Epithelial cell of proximal tubule (primary cell): ENCODE results near the gene GOLGA8T. TPM values are rescaled to one million over a fixed set of nuclear protein-coding genes. Genes with fewer than 3 reads are reported as not detected.
"Not testable (repeated sequence)": the region's sequence is repeated elsewhere in the genome, so short reads cannot be mapped to it uniquely, and the experiment has no call there.

Experiments used
- DNase-seq: peaks from one replicate; pipeline ENCODE4 v3.0.0-alpha.2; 2011; ENCODE audit warnings: low read depth
- H3K4me3 ChIP-seq: 2 replicates; pipeline ENCODE4 v1.5.1; 2011; ENCODE audit warnings: low read depth, mild to moderate bottlenecking, low read length
- total RNA-seq: library from RNA; depleted of rRNA; stranded (reverse); fragments of >200 nt; gene quantifications from 2 replicates; pipeline ENCODE4 v1.2.3, GENCODE V29; 2015

The GOLGA8T gene
- total RNA-seq, 1 donor from 2014 or later, result not detected

- H3K4me3 ChIP-seq, DNase-seq: not testable (repeated sequence)
These were observed 52.6 kb downstream of the GOLGA8T start for GRCh38 chr15:30187429-30187828.

GRCh38 chr15:30189754-30190153 lies 54.9 kb downstream of the GOLGA8T start:
- H3K4me3 ChIP-seq, DNase-seq: not testable (repeated sequence)

- DNase-seq, H3K4me3 ChIP-seq: not testable (repeated sequence)
These were observed 56.3 kb downstream of the GOLGA8T start for GRCh38 chr15:30191143-30191542.

- DNase-seq, result not testable (repeated sequence)
These were observed 56.8 kb downstream of the GOLGA8T start for GRCh38 chr15:30191639-30192038.

GRCh38 chr15:30192119-30192745 lies 57.4 kb downstream of the GOLGA8T start:
- not testable (repeated sequence) for H3K4me3 ChIP-seq, DNase-seq

More at GRCh38 chr15:30191639-30192038, 56.8 kb downstream of the GOLGA8T start:
- not testable (repeated sequence) for H3K4me3 ChIP-seq

GRCh38 chr15:30192892-30193291 lies 58.0 kb downstream of the GOLGA8T start:
- DNase-seq, H3K4me3 ChIP-seq: not testable (repeated sequence)

Other genes starting within 250 kb of the GOLGA8T start
- gene GOLGA8J, start 52.1 kb upstream of the GOLGA8T start, total RNA-seq, result not detected in 2 replicates